H1 (cell line): ENCODE data around the gene COL4A1. TPM values are rescaled to one million over a fixed set of nuclear protein-coding genes. Genes with fewer than 3 reads are reported as not detected.

ENCODE experiments used
- CHD1 ChIP-seq: IDR thresholded peaks from 2 replicates; pipeline ENCODE4 v1.6.1; 2012; ENCODE audit warnings: low read depth, low read length, improper control_type of control experiment
- HDAC2 ChIP-seq, 2 experiments: fragments of 300-600 bp in 1 of 2; sonication (generic) in 1 of 2; IDR thresholded peaks; 2 replicates each; pipeline ENCODE4 v1.6.1; 2011 to 2012; ENCODE audit warnings: low read depth in 2 of 2, low read length in 2 of 2, mild to moderate bottlenecking in 2 of 2, moderate library complexity in 2 of 2, borderline replicate concordance in 1 of 2, inconsistent platforms in 1 of 2
- NRF1 ChIP-seq: IDR thresholded peaks from 2 replicates; pipeline ENCODE4 v1.6.1; 2011; ENCODE audit warnings: mild to moderate bottlenecking, low read depth, low read length, improper control_type of control experiment
- polyA plus RNA-seq, 7 experiments: library from polyadenylated mRNA; depleted of rRNA in 3 of 7; stranded (reverse) in 5 of 7; unstranded in 2 of 7; fragments of >200 nt in 5 of 7; fragments of 200-250 nt in 2 of 7; gene quantifications; 1 replicate in 5 of 7; 2 replicates in 1 of 7; 4 replicates in 1 of 7; pipeline versions ENCODE4 v1.2.1 to v1.2.3, GENCODE V29; 2011 to 2013; ENCODE audit warnings: missing spikeins in 2 of 7, mixed read lengths in 2 of 7
- total RNA-seq: library from RNA; stranded (reverse); fragmentation: NEBNext Ultra II Directional; extraction: Animal tissue kit (Norgen Biotek cat#: 25700); gene quantifications from 2 replicates; pipeline ENCODE4 v1.2.1, GENCODE V29; 2021

The COL4A1 gene
- total and polyA plus RNA-seq, 2 of the 8 experiments (the other 6 are each of a cell fraction or from before 2014, with no cell fraction given) = 30.7 to 82.0 TPM

DNA sequence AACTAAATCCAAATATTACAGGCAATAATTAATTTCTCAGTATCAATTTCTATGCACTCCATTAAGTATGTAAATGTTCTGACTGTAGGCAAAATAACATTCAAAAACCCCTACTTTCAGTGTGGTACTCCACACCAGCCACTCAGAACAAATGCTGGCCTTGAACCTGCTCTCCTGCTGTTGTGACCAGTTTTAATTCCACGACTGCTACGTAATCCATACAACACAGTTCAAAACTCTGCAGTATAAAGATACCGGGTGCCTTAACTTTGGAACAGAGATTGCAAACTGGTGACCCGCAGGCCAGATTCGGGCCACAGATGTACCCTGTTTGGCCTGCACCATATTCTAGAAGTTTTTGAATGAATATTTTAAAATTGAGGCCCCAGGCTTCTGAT lies 30.4 kb downstream of the COL4A1 start (continued):
- TF ChIP-seq HDAC2 (IDR thresholded peaks at IDR 0.05; ENCODE audit: borderline replicate concordance in 1 of 2, low read depth in 2 of 2, low read length in 2 of 2) (no peak), NRF1 (no peak), CHD1 (no peak)
